ENCODE data around the gene CRYAA.
"Not testable (repeated sequence)": the region's sequence is repeated elsewhere in the genome, so short reads cannot be mapped to it uniquely, and the experiment has no call there.

Gene CRYAA, protein sequence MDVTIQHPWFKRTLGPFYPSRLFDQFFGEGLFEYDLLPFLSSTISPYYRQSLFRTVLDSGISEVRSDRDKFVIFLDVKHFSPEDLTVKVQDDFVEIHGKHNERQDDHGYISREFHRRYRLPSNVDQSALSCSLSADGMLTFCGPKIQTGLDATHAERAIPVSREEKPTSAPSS

DNA sequence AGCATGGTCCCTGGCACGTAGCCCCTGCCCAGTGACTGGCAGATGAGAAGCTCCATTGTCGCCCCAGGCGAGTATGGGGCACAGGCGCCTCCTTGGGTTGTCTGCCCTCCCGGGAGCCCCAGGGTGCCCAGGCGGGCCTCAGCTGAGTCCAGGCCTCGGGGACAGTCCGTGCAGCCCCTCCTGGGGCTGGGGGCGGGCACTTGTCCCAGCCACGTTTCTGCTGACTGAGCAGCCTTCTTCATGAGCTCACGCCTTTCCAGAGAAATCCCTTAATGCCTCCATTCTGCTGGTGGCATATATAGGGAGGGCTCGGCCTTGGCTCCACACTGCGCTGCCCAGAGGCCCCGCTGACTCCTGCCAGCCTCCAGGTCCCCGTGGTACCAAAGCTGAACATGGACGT is at the start of gene CRYAA:
Gene CRYAA (plus strand): TSS at position 301 of the 400 bp plus-strand sequence. CDS start 92 bp downstream, at position 393.
- not testable (repeated sequence) for H3K4me3 ChIP-seq (ENCODE audit: low read length); H2AFZ ChIP-seq (ENCODE audit: low read length); H3F3A ChIP-seq (ENCODE audit: insufficient read depth, low read length); DNase-seq; H3K9me2 ChIP-seq (replicated peaks; ENCODE audit: insufficient read depth, low read length); H3K36me3 ChIP-seq (replicated peaks; ENCODE audit: insufficient read depth, low read length); H3K27ac ChIP-seq (ENCODE audit: low read length); H3K4me2 ChIP-seq (ENCODE audit: low read depth, low read length); H3K9ac ChIP-seq (ENCODE audit: low read length); H3K9me3 ChIP-seq (replicated peaks; ENCODE audit: insufficient read depth, low read length); H3K27me3 ChIP-seq (replicated peaks; ENCODE audit: insufficient read depth, low read length); H3K4me1 ChIP-seq (ENCODE audit: low read length); H3K79me2 ChIP-seq (ENCODE audit: low read length); H4K20me1 ChIP-seq (ENCODE audit: insufficient read depth, low read length)

DNA sequence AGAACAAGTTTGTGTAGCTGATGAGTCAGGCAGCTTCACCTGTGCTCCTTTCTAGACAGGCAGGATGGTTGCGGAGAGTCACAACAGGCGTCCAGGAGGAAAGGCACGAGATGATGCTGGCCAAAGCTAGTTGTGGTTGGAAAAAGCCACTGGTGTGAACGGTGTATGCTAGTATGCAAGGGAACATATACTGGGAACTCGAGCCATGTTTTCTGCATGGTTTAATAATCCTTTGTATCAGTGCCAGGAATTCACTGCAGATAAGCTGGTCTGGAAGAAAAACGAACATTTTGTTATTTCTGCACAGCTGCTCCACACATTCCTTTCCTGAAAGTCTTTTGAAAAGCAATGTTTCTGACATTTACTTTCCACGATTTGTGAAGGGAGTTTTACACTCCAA is 38.7 kb upstream of the CRYAA start:
- not testable (repeated sequence) for H3K4me1 ChIP-seq (ENCODE audit: low read length); H2AFZ ChIP-seq (ENCODE audit: low read length); H3K4me3 ChIP-seq (ENCODE audit: low read length); H3K27me3 ChIP-seq (replicated peaks; ENCODE audit: insufficient read depth, low read length); H3K9ac ChIP-seq (ENCODE audit: low read length); H3F3A ChIP-seq (ENCODE audit: insufficient read depth, low read length); H3K9me3 ChIP-seq (replicated peaks; ENCODE audit: insufficient read depth, low read length); H3K79me2 ChIP-seq (ENCODE audit: low read length); H4K20me1 ChIP-seq (ENCODE audit: insufficient read depth, low read length); H3K9me2 ChIP-seq (replicated peaks; ENCODE audit: insufficient read depth, low read length); H3K4me2 ChIP-seq (ENCODE audit: low read depth, low read length); DNase-seq; H3K36me3 ChIP-seq (replicated peaks; ENCODE audit: insufficient read depth, low read length); H3K27ac ChIP-seq (ENCODE audit: low read length)

DNA sequence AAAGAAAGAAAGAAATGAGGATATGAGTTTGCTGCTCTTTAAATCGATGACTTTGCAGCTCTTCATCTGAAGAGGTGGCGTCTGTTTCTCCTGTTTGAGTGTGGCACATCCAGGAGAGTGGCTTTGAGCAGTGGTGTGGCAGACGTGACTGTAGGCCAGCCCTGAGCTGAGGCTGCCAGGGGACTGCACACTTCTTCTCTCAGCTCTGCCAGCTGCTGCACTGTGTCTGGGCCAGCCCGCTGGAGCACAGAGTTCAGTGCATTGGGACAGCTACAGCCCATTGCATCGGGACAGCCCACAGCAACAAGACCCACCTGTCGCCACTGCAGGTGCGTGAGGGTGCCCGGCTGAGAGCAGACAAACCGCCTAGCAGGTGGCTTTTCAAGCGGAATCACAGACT is 34.3 kb upstream of the CRYAA start:
- not testable (repeated sequence) for H3K9ac ChIP-seq (ENCODE audit: low read length); H3K9me2 ChIP-seq (replicated peaks; ENCODE audit: insufficient read depth, low read length); H3K4me3 ChIP-seq (ENCODE audit: low read length); H3K4me1 ChIP-seq (ENCODE audit: low read length); H3K9me3 ChIP-seq (replicated peaks; ENCODE audit: insufficient read depth, low read length); H3K36me3 ChIP-seq (replicated peaks; ENCODE audit: insufficient read depth, low read length); H2AFZ ChIP-seq (ENCODE audit: low read length); H3K79me2 ChIP-seq (ENCODE audit: low read length); DNase-seq; H3K4me2 ChIP-seq (ENCODE audit: low read depth, low read length); H3F3A ChIP-seq (ENCODE audit: insufficient read depth, low read length); H3K27ac ChIP-seq (ENCODE audit: low read length); H4K20me1 ChIP-seq (ENCODE audit: insufficient read depth, low read length); H3K27me3 ChIP-seq (replicated peaks; ENCODE audit: insufficient read depth, low read length)

DNA sequence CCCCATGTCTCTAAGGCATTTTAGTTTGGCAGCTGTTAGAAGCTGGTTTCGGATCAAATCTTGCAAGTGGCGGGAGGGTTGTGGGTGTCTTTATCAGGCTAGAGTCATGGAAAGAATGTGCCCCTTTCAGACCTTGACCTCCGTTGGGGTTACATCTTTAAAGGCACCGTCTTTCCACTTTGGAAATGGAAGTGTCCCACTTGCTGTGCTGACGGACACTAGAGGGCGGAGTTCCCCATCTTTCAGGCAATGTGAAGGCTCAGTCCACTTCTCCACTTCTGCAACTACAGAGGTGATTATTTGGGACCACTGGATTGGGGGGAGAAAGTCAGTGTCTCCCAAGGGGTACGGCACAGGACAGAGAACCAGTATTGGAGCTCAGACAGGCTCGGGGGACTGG is 29.9 kb upstream of the CRYAA start:
- not testable (repeated sequence) for H4K20me1 ChIP-seq (ENCODE audit: insufficient read depth, low read length); H3K9me3 ChIP-seq (replicated peaks; ENCODE audit: insufficient read depth, low read length); H3K4me2 ChIP-seq (ENCODE audit: low read depth, low read length); H3K36me3 ChIP-seq (replicated peaks; ENCODE audit: insufficient read depth, low read length); H3K4me3 ChIP-seq (ENCODE audit: low read length); H2AFZ ChIP-seq (ENCODE audit: low read length); H3K4me1 ChIP-seq (ENCODE audit: low read length); H3K9me2 ChIP-seq (replicated peaks; ENCODE audit: insufficient read depth, low read length); H3K27me3 ChIP-seq (replicated peaks; ENCODE audit: insufficient read depth, low read length); DNase-seq; H3K9ac ChIP-seq (ENCODE audit: low read length); H3F3A ChIP-seq (ENCODE audit: insufficient read depth, low read length); H3K27ac ChIP-seq (ENCODE audit: low read length); H3K79me2 ChIP-seq (ENCODE audit: low read length)

DNA sequence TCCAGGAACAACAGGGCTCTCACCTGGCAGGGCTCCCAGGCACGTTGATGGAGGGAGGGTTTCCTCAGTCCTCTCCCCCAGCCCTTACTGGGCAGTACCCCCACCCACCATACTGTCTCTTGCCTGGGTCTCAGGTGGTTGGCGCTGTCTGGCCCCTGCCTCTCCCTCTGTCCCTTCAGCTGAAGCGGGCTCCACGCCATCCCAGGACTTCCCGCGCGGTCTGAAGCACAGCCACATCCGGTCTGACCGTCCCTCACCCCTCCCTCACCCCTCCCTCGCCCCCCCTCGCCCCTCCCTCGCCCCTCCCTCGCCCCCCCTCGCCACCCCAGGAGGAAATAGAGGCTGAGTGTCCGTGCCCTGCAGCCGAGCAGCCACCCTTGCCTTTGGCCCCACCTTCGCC is 27.4 kb upstream of the CRYAA start:
- H2AFZ ChIP-seq (ENCODE audit: low read length); H3K27me3 ChIP-seq (replicated peaks; ENCODE audit: insufficient read depth, low read length); H3K79me2 ChIP-seq (ENCODE audit: low read length); H4K20me1 ChIP-seq (ENCODE audit: insufficient read depth, low read length); H3K4me2 ChIP-seq (ENCODE audit: low read depth, low read length); H3K36me3 ChIP-seq (replicated peaks; ENCODE audit: insufficient read depth, low read length); H3K9me2 ChIP-seq (replicated peaks; ENCODE audit: insufficient read depth, low read length); H3K4me1 ChIP-seq (ENCODE audit: low read length); H3K27ac ChIP-seq (ENCODE audit: low read length); H3K9ac ChIP-seq (ENCODE audit: low read length); H3K9me3 ChIP-seq (replicated peaks; ENCODE audit: insufficient read depth, low read length); DNase-seq; H3F3A ChIP-seq (ENCODE audit: insufficient read depth, low read length); H3K4me3 ChIP-seq (ENCODE audit: low read length): not testable (repeated sequence)

- not testable (repeated sequence) for H3K4me2 ChIP-seq (ENCODE audit: low read depth, low read length); H3K9me3 ChIP-seq (replicated peaks; ENCODE audit: insufficient read depth, low read length); H3K79me2 ChIP-seq (ENCODE audit: low read length)
Observed at GRCh38 chr21:43146637-43147036, 22.2 kb upstream of the CRYAA start.

DNA sequence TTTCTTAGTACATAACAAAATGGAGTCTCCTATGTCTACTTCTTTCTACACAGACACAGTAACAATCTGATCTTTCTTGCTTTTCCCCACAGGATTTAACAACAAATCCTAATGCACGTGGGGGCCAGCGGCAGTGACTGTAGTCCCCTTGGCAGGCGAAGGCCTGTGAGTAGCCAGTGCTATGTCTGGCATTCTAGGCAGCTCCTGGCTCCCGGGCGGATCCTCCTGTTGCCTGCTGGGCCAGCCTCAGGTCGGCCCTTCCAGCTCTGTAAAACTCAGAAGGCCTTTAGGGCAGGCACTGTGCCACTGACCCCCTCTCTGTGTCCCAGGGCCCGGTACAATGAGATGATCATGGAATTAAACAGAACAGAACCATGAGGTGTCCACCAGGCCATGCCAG is 20.8 kb upstream of the CRYAA start:
- H3K9me3 ChIP-seq (replicated peaks; ENCODE audit: insufficient read depth, low read length); H3K36me3 ChIP-seq (replicated peaks; ENCODE audit: insufficient read depth, low read length); H2AFZ ChIP-seq (ENCODE audit: low read length); H3K4me1 ChIP-seq (ENCODE audit: low read length); H4K20me1 ChIP-seq (ENCODE audit: insufficient read depth, low read length); H3K79me2 ChIP-seq (ENCODE audit: low read length); H3K9me2 ChIP-seq (replicated peaks; ENCODE audit: insufficient read depth, low read length); H3K4me3 ChIP-seq (ENCODE audit: low read length); DNase-seq; H3K9ac ChIP-seq (ENCODE audit: low read length); H3K4me2 ChIP-seq (ENCODE audit: low read depth, low read length); H3K27me3 ChIP-seq (replicated peaks; ENCODE audit: insufficient read depth, low read length); H3K27ac ChIP-seq (ENCODE audit: low read length); H3F3A ChIP-seq (ENCODE audit: insufficient read depth, low read length): not testable (repeated sequence)

More at GRCh38 chr21:43146637-43147036, 22.2 kb upstream of the CRYAA start:
- not testable (repeated sequence) for H2AFZ ChIP-seq (ENCODE audit: low read length); DNase-seq; H3K36me3 ChIP-seq (replicated peaks; ENCODE audit: insufficient read depth, low read length); H3K9me2 ChIP-seq (replicated peaks; ENCODE audit: insufficient read depth, low read length); H3K4me3 ChIP-seq (ENCODE audit: low read length); H3F3A ChIP-seq (ENCODE audit: insufficient read depth, low read length); H3K9ac ChIP-seq (ENCODE audit: low read length); H3K27ac ChIP-seq (ENCODE audit: low read length); H3K4me1 ChIP-seq (ENCODE audit: low read length); H3K27me3 ChIP-seq (replicated peaks; ENCODE audit: insufficient read depth, low read length); H4K20me1 ChIP-seq (ENCODE audit: insufficient read depth, low read length)

GRCh38 chr21:43149344-43149743 is 19.5 kb upstream of the CRYAA start:
- H3K9ac ChIP-seq (ENCODE audit: low read length); H3K4me2 ChIP-seq (ENCODE audit: low read depth, low read length); H3K27me3 ChIP-seq (replicated peaks; ENCODE audit: insufficient read depth, low read length); H3K27ac ChIP-seq (ENCODE audit: low read length); H4K20me1 ChIP-seq (ENCODE audit: insufficient read depth, low read length); H3K9me3 ChIP-seq (replicated peaks; ENCODE audit: insufficient read depth, low read length); H3K4me3 ChIP-seq (ENCODE audit: low read length); H3F3A ChIP-seq (ENCODE audit: insufficient read depth, low read length); DNase-seq; H3K79me2 ChIP-seq (ENCODE audit: low read length); H3K36me3 ChIP-seq (replicated peaks; ENCODE audit: insufficient read depth, low read length); H2AFZ ChIP-seq (ENCODE audit: low read length); H3K4me1 ChIP-seq (ENCODE audit: low read length); H3K9me2 ChIP-seq (replicated peaks; ENCODE audit: insufficient read depth, low read length): not testable (repeated sequence)
